SK-N-MC (cell line): ENCODE data around the gene EEF1AKMT2.
"Not testable (repeated sequence)": the region's sequence is repeated elsewhere in the genome, so short reads cannot be mapped to it uniquely, and the experiment has no call there.

Source experiments
- DNase-seq: peaks from one replicate; pipeline ENCODE4 v3.0.0-alpha.2; 2011; ENCODE audit warnings: low read depth, low spot score
- H3K27ac ChIP-seq: fragments of 200-600 bp; sonication (generic); 2 replicates; pipeline ENCODE4 v1.5.1; 2016; ENCODE audit warnings: mixed run types
- H3K36me3 ChIP-seq: fragments of 200-600 bp; sonication (generic); 2 replicates; pipeline ENCODE4 v1.6.1; 2017; ENCODE audit warnings: antibody characterized with exemption, low read length, mixed read lengths; ENCODE audit not compliant: insufficient read depth
- H3K4me3 ChIP-seq: fragments of 200-600 bp; sonication (generic); 2 replicates; pipeline ENCODE4 v1.5.1; 2016
- H3K9ac ChIP-seq: fragments of 200-600 bp; sonication (generic); 2 replicates; pipeline ENCODE4 v1.8.0; 2017; ENCODE audit warnings: mixed run types, mixed read lengths; ENCODE audit not compliant: insufficient read length
- H3K9me3 ChIP-seq: fragments of 200-600 bp; sonication (generic); 2 replicates; pipeline ENCODE4 v1.6.1; 2017; ENCODE audit warnings: low read depth, mild to moderate bottlenecking, antibody characterized with exemption, low read length, moderate library complexity, mixed read lengths
- EZH2 ChIP-seq: fragments of 200-600 bp; sonication (generic); IDR thresholded peaks from one replicate; pipeline ENCODE4 v1.6.1; 2017; ENCODE audit warnings: antibody characterized with exemption
- FOXP2 ChIP-seq: optimal IDR thresholded peaks from 2 replicates; pipeline ENCODE3; 2011; ENCODE audit warnings: mild to moderate bottlenecking, moderate library complexity; ENCODE audit not compliant: insufficient read depth; ENCODE audit errors: extremely low read length, control extremely low read depth
- POLR2AphosphoS5 ChIP-seq: IDR thresholded peaks from 2 replicates; pipeline ENCODE4 v1.6.1; 2012; ENCODE audit warnings: mild to moderate bottlenecking, low read depth, low read length, borderline replicate concordance

Gene EEF1AKMT2

GRCh38 chr10:124747745-124748144, 43.9 kb downstream of the EEF1AKMT2 start:
- TF ChIP-seq POLR2AphosphoS5 (no peak), FOXP2 (no peak), EZH2 (no peak)
- no peak overlapping the region for H3K27ac ChIP-seq
- no peaks in the 10 kb centered on the region for H3K36me3 ChIP-seq
- no peak overlapping the region for H3K9ac ChIP-seq
- no peak for DNase-seq
- H3K4me3 ChIP-seq, result no peak overlapping the region
- H3K9me3 ChIP-seq, result no peaks in the 10 kb centered on the region

- Histone ChIP-seq H3K4me3 (no peak overlapping the region), H3K27ac (no peak overlapping the region), H3K9ac (no peak overlapping the region), H3K9me3 (no peaks in the 10 kb centered on the region), H3K36me3 (no peaks in the 10 kb centered on the region)
- DNase-seq, result no peak
- TF ChIP-seq POLR2AphosphoS5, result no peak
- TF ChIP-seq FOXP2, result no peak
- TF ChIP-seq EZH2, result no peak
Measured at GRCh38 chr10:124746992-124747391, 44.7 kb downstream of the EEF1AKMT2 start.

- DNase-seq, H3K9ac ChIP-seq, H3K4me3 ChIP-seq, H3K36me3 ChIP-seq, H3K27ac ChIP-seq, H3K9me3 ChIP-seq: not testable (repeated sequence)
Measured at GRCh38 chr10:124746447-124746846, 45.2 kb downstream of the EEF1AKMT2 start.

GRCh38 chr10:124745673-124746072, 46.0 kb downstream of the EEF1AKMT2 start:
- no peak overlapping the region for H3K27ac ChIP-seq
- H3K9me3 ChIP-seq, result no peaks in the 10 kb centered on the region
- no peak overlapping the region for H3K4me3 ChIP-seq
- H3K9ac ChIP-seq, result no peak overlapping the region
- DNase-seq, result no peak
- no peaks in the 10 kb centered on the region for H3K36me3 ChIP-seq
- TF ChIP-seq EZH2, result no peak
- TF ChIP-seq FOXP2, result no peak
- no peak for TF ChIP-seq POLR2AphosphoS5

GRCh38 chr10:124745252-124745651, 46.4 kb downstream of the EEF1AKMT2 start:
- Histone ChIP-seq H3K4me3 (no peak overlapping the region), H3K9ac (no peak overlapping the region), H3K9me3 (no peaks in the 10 kb centered on the region), H3K36me3 (no peaks in the 10 kb centered on the region), H3K27ac (no peak overlapping the region)
- TF ChIP-seq EZH2 (no peak), POLR2AphosphoS5 (no peak), FOXP2 (no peak)
- no peak for DNase-seq

- TF ChIP-seq EZH2 (no peak), POLR2AphosphoS5 (no peak), FOXP2 (no peak)
- H3K9me3 ChIP-seq, result no peaks in the 10 kb centered on the region
- peak within 1 kb of the TSS; percentile 79 for H3K4me3 ChIP-seq
- H3K27ac ChIP-seq, result no peak within 1 kb of the TSS
- peak within 1 kb of the TSS; percentile 80 for H3K9ac ChIP-seq
- DNase-seq, result no peak
- H3K36me3 ChIP-seq, result no peaks in the 10 kb centered on the region
Measured at GRCh38 chr10:124744102-124745050, 47.3 kb downstream of the EEF1AKMT2 start, which contains the start of gene FAM53B. FAM53B (minus strand) TSS chr10:124744378; CDS start chr10:124706713, 37,665 bp downstream.

- no peak for TF ChIP-seq EZH2
- Histone ChIP-seq H3K4me3 (peak overlapping the region; percentile 79), H3K27ac (no peak overlapping the region), H3K9ac (peak overlapping the region; percentile 80), H3K9me3 (no peaks in the 10 kb centered on the region), H3K36me3 (no peaks in the 10 kb centered on the region)
- DNase-seq, result no peak
Measured at GRCh38 chr10:124743191-124744101, 48.2 kb downstream of the EEF1AKMT2 start.

- Histone ChIP-seq H3K36me3 (no peaks in the 10 kb centered on the region), H3K27ac (no peak overlapping the region), H3K9me3 (no peaks in the 10 kb centered on the region), H3K9ac (peak overlapping the region; percentile 80), H3K4me3 (peak overlapping the region; percentile 79)
- TF ChIP-seq EZH2 (no peak), FOXP2 (no peak), POLR2AphosphoS5 (no peak)
- no peak for DNase-seq
Measured at GRCh38 chr10:124742413-124743190, 49.1 kb downstream of the EEF1AKMT2 start.
